Thoracic aorta (tissue), 2 donors: ENCODE results near the gene SPATA32. TPM values are rescaled to one million over a fixed set of nuclear protein-coding genes. Genes with fewer than 3 reads are reported as not detected.

ENCODE experiments used
- ATAC-seq: fragments of 150-250 bp; one replicate; pipeline ENCODE4 v1.8.0; 2017; ENCODE audit warnings: low read depth; ENCODE audit not compliant: insufficient number of reproducible peaks, low FRiP score
- DNase-seq: peaks from one replicate; pipeline ENCODE4 v3.0.0-alpha.2; 2020; ENCODE audit warnings: low spot score
- H3K27ac ChIP-seq, 2 donors: fragments of 200-600 bp; sonication (generic); 1 replicate in 1 of 2; 2 replicates in 1 of 2; pipeline ENCODE4 v1.5.1; 2016; ENCODE audit warnings: mild to moderate bottlenecking in 2 of 2, moderate library complexity in 2 of 2
- H3K27me3 ChIP-seq: fragments of 200-600 bp; sonication (generic); replicated peaks from 2 replicates; pipeline ENCODE4 v1.6.0; 2016; ENCODE audit warnings: mild to moderate bottlenecking; ENCODE audit not compliant: insufficient read depth
- H3K36me3 ChIP-seq: fragments of 200-600 bp; sonication (generic); one replicate; pipeline ENCODE4 v1.5.1; 2016
- H3K4me1 ChIP-seq, 2 donors: fragments of 200-600 bp; sonication (generic); 1 replicate in 1 of 2; 2 replicates in 1 of 2; pipeline versions ENCODE4 v1.5.1 to v1.6.0; 2016; ENCODE audit warnings: low read depth in 2 of 2, mild to moderate bottlenecking in 1 of 2; ENCODE audit not compliant: control insufficient read depth in 1 of 2
- H3K4me3 ChIP-seq: fragments of 200-600 bp; sonication (generic); 2 replicates; pipeline ENCODE4 v1.5.1; 2016; ENCODE audit warnings: mild to moderate bottlenecking
- H3K9me3 ChIP-seq: fragments of 200-600 bp; sonication (generic); 2 replicates; pipeline ENCODE4 v1.5.1; 2016
- total RNA-seq, 2 donors: library from RNA; depleted of rRNA; stranded (reverse); fragments of >200 nt; gene quantifications; one replicate each; pipeline versions ENCODE4 v1.1.0 to v1.2.3, GENCODE V29; 2016
- TF ChIP-seq, protein P1 (sequence below): fragments of 200-600 bp; sonication (generic); IDR thresholded peaks from one replicate; pipeline ENCODE4 v1.5.1; 2019; ENCODE audit warnings: antibody characterized with exemption

The SPATA32 gene
- total RNA-seq, 2 donors from 2014 or later, result not detected

DNA sequence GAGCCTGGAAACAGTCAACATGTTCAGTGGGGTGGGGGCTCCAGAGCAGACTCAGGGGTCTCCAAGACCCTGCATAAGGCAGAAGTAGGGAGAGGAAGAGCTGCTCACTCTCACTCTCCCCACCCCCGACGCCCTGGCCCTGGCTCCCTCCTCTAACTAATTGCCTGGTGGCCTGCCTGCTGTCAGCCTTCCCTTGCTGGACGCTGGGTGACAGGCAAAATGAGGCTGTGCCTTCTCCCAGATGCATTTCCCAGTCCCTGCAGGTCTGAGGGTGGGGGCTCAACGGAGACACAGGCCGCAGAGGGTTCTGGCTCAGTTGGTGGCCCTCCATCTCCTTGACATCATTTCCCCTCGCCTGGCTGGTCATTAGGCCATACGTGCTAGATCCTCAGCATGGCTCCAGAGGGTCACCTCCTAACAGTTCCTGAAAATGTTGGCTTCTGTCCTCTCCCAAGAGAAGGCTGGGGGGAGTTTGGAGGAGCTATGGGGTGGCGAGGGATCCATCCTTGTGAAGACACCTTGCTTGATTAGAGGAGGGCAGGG is 38.8 kb downstream of the SPATA32 start:
- Histone ChIP-seq H3K4me1 (peaks cover 0 to 9% of the 10 kb centered on the region in 2 donors), H3K27ac (no peak overlapping the region), H3K27me3 (no peaks in the 10 kb centered on the region), H3K4me3 (peak overlapping the region; percentile 70), H3K9me3 (no peaks in the 10 kb centered on the region), H3K36me3 (no peaks in the 10 kb centered on the region)
- no peak for DNase-seq
- ATAC-seq, result no peak
- TF ChIP-seq, protein P1, sequence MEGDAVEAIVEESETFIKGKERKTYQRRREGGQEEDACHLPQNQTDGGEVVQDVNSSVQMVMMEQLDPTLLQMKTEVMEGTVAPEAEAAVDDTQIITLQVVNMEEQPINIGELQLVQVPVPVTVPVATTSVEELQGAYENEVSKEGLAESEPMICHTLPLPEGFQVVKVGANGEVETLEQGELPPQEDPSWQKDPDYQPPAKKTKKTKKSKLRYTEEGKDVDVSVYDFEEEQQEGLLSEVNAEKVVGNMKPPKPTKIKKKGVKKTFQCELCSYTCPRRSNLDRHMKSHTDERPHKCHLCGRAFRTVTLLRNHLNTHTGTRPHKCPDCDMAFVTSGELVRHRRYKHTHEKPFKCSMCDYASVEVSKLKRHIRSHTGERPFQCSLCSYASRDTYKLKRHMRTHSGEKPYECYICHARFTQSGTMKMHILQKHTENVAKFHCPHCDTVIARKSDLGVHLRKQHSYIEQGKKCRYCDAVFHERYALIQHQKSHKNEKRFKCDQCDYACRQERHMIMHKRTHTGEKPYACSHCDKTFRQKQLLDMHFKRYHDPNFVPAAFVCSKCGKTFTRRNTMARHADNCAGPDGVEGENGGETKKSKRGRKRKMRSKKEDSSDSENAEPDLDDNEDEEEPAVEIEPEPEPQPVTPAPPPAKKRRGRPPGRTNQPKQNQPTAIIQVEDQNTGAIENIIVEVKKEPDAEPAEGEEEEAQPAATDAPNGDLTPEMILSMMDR, result no peak

DNA sequence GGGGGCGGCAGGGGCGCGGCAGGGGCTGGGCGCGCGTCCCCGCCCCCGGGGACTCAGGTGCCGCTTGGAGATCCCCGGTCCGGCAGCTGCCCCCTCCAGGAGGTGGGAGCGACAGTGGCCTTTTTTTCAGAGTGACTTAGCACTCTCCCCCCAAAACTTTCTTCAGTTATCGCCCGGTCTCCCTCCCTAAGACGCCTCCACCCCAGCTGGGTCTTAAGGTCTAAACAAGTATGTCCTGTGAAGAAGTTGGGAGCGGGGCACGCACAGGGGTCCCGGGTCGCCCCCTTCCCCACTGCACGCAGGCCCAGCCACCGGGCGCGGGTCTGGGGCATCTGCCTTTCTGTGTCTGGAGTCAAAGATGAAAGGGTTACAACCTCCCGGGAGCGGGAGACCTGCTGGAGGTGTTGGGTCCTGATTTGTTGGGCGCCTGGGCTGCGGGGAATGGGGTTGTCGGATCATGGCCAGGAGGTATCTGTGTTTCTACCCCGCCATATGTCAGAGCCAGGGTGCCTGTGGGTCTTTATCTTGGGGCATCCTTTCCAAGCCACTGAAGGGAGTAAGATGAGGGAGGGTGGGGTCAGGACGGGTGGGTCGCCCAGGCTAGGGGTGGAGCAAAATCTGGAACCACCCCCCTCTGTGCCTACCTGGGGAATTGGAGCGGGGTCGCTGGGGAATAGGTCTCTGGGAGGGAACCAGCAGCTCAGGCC is 39.5 kb downstream of the SPATA32 start:
- no peak for ATAC-seq
- no peaks in the 10 kb centered on the region for H3K36me3 ChIP-seq
- H3K27ac ChIP-seq, result peak overlapping the region in 1 of 2 donors; percentile 27

DNA sequence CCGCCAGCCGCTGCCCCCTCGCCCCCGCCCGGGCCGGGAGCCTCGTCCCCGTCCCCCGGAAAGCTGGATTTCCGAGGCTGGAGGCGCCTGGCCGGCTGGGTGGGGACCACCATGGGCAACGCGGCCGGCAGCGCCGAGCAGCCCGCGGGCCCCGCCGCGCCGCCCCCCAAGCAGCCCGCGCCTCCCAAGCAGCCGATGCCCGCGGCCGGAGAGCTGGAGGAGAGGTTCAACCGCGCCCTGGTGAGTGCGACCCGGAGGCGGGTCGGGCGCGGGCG is 39.9 kb downstream of the SPATA32 start:
- peaks cover 0 to 7% of the 10 kb centered on the region in 2 donors for H3K4me1 ChIP-seq
- no peaks in the 10 kb centered on the region for H3K27me3 ChIP-seq
- H3K27ac ChIP-seq, result peak overlapping the region in 1 of 2 donors; percentile 27
- H3K36me3 ChIP-seq, result no peaks in the 10 kb centered on the region
- H3K4me3 ChIP-seq, result peak overlapping the region; percentile 70
- H3K9me3 ChIP-seq, result no peaks in the 10 kb centered on the region
- DNase-seq (no peak), ATAC-seq (no peak)
- TF ChIP-seq, protein P1, result no peak

More for the DNA sequence above, 39.5 kb downstream of the SPATA32 start:
- TF ChIP-seq, protein P1, result no peak
- DNase-seq, result no peak
- no peaks in the 10 kb centered on the region for H3K27me3 ChIP-seq
- H3K4me1 ChIP-seq, result peaks cover 0 to 7% of the 10 kb centered on the region in 2 donors
- peak overlapping the region; percentile 70 for H3K4me3 ChIP-seq
- no peaks in the 10 kb centered on the region for H3K9me3 ChIP-seq

DNA sequence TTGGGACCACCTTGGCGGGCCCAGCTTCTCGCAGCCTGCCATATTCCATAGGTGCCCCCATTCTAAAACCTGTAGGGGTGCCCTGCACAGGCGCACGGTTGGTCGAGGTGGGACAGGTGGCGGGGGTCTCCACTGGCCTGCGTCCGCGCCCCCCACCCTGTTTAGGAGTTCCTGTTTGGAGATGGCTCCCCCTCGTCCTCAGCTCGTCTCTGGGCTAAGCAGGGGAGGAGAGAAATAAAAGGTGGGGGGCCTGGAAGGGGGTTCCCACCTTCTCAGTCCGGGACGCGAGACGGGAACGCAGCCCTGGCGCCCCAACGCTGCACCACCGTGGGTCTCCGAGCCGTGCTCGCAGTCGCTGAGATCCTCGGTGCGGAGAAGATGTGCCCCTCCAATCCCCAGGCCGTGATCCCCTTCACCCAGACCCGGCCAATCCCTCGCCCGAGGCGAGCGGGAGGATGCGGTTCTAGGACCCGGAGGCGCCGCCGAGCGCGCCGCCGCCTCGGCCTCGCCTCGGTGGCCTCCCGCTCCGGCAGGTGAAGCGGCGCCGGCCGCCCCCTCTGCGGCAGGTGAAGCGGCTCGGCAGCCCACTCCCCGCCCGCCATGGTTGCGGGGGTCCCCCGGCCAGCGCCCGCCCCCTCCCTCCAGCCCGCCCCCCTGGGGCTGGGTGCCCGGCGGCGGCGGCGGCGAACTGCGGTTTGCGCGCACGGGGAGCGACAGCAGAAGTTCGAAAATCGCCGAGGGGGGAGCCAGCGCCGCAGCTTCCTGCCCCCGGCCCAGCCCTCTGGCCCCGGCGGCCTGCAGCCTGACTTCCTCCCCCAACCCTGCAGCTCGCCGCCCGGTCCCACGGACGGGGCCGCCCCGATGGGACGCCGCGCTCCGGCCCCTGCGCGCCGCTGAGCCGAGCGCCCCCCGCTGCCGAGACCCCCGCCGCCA is 40.5 kb downstream of the SPATA32 start, which contains the start of gene FMNL1:
TSS of gene FMNL1 (plus strand) at position 805 of the 933 bp plus-strand sequence. CDS start 240 bp downstream, outside the sequence.
- TF ChIP-seq, protein P1, result no peak
- no peaks in the 10 kb centered on the region for H3K36me3 ChIP-seq
- H3K4me3 ChIP-seq, result peak within 1 kb of the TSS; percentile 70
- H3K4me1 ChIP-seq, result peaks cover 0 to 7% of the 10 kb centered on the region in 2 donors
- no peaks in the 10 kb centered on the region for H3K9me3 ChIP-seq
- peak; percentile 5 for ATAC-seq
- H3K27ac ChIP-seq, result peak within 1 kb of the TSS in 1 of 2 donors; percentile 27
- no peaks in the 10 kb centered on the region for H3K27me3 ChIP-seq
- DNase-seq, result no peak

DNA sequence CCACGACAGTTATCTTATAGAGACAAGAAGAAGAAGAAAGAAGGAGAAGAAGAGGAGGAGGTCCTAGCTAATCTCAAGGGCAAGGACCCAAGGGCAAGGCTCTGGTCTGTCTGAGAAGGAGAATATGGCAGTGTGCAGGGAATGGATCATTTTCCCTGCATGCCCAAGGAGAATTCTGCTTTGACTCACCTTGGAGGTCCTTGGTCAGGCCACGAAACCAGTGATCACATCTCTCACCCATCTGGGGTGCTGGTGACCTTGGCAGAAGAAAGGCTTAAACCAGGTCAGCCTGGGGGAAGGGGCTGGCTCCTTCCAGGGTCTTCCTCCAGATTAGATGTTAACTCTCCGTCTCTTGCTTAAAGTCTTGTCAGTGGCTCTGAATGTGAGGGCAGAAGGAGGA is 41.8 kb downstream of the SPATA32 start:
- Histone ChIP-seq H3K4me3 (no peak overlapping the region), H3K9me3 (no peaks in the 10 kb centered on the region), H3K36me3 (no peaks in the 10 kb centered on the region), H3K4me1 (peaks cover 0 to 7% of the 10 kb centered on the region in 2 donors), H3K27me3 (no peaks in the 10 kb centered on the region), H3K27ac (no peak overlapping the region)
- no peak for ATAC-seq
- TF ChIP-seq, protein P1, result no peak
- no peak for DNase-seq
